Endothelial cell of umbilical vein (primary cell): ENCODE data around the gene ZNF329. TPM values are rescaled to one million over a fixed set of nuclear protein-coding genes. Genes with fewer than 3 reads are reported as not detected.

Experiments used
- BruUV-seq: library from RNA; stranded (reverse); fragments of 400-500 nt; replicated peaks from 2 replicates; lab custom pipeline; 2021; lab: Mats Ljungman, UMichigan
- CTCF ChIA-PET: fragments of 300-600, 350-600 bp; sonication (Branson Sonifier 250); formaldehyde crosslinking; loops from one replicate; lab custom pipeline; 2021; ENCODE audit warnings: antibody characterized with exemption, inconsistent platforms; lab: Charles Lee
- POLR2A ChIA-PET: fragments of 300-600, 350-600 bp; sonication (Branson Sonifier 250); formaldehyde crosslinking; loops from one replicate; lab custom pipeline; 2021; ENCODE audit warnings: antibody characterized with exemption, inconsistent platforms; lab: Charles Lee
- DNase-seq: peaks from one replicate; pipeline ENCODE4 v3.0.0-alpha.2; 2011; ENCODE audit warnings: low read depth, low spot score
- FAIRE-seq: peaks from 2 replicates; lab custom pipeline; 2011; peaks lifted over from hg19 to GRCh38; lab: Jason Lieb, UNC
- H2AFZ ChIP-seq: 2 replicates; pipeline ENCODE4 v1.6.0; 2012; ENCODE audit warnings: low read depth, low read length, control low read depth, inconsistent platforms
- H3K27ac ChIP-seq: 2 replicates; pipeline ENCODE4 v1.5.1; 2011; ENCODE audit warnings: low read depth, mild to moderate bottlenecking, control low read depth, low read length, moderate library complexity; ENCODE audit not compliant: insufficient read depth
- H3K27me3 ChIP-seq, 2 experiments: 2 replicates each; pipeline versions ENCODE4 v1.6.0 to v1.6.1; 2011; ENCODE audit warnings: low read length in 2 of 2, mixed read lengths in 1 of 2; ENCODE audit not compliant: control insufficient read depth in 2 of 2, insufficient read depth in 2 of 2
- H3K36me3 ChIP-seq, 2 experiments: 2 replicates in 1 of 2; 3 replicates in 1 of 2; pipeline ENCODE4 v1.5.1; 2011; ENCODE audit warnings: low read length in 2 of 2, mild to moderate bottlenecking in 1 of 2, moderate library complexity in 1 of 2; ENCODE audit not compliant: control insufficient read depth in 2 of 2, insufficient read depth in 2 of 2; ENCODE audit errors: extremely low read depth in 1 of 2
- H3K4me1 ChIP-seq: 3 replicates; pipeline ENCODE4 v1.5.1; 2011; ENCODE audit warnings: mild to moderate bottlenecking, low read length; ENCODE audit not compliant: control insufficient read depth, insufficient read depth; ENCODE audit errors: extremely low read depth
- H3K4me2 ChIP-seq: 2 replicates; pipeline ENCODE4 v1.6.1; 2011; ENCODE audit warnings: low read length, control low read depth, mixed read lengths; ENCODE audit not compliant: insufficient read depth
- H3K4me3 ChIP-seq, 3 experiments: fragments of 200-600 bp in 1 of 3; sonication (generic), shearing (Covaris generic) in 1 of 3; replicated peaks in 1 of 3; 2 replicates each; pipeline ENCODE4 v1.5.1; 2011 to 2016; ENCODE audit warnings: control low read depth in 3 of 3, low read length in 3 of 3, mild to moderate bottlenecking in 2 of 3, inconsistent platforms in 1 of 3, low read depth in 1 of 3, moderate library complexity in 1 of 3; ENCODE audit not compliant: insufficient read depth in 1 of 3
- H3K79me2 ChIP-seq: 2 replicates; pipeline ENCODE4 v1.6.0; 2012; ENCODE audit warnings: low read length, inconsistent platforms; ENCODE audit not compliant: control insufficient read depth, insufficient read depth
- H3K9ac ChIP-seq: replicated peaks from 2 replicates; pipeline ENCODE3; 2011; ENCODE audit warnings: low read length, control low read depth; ENCODE audit not compliant: insufficient read depth; ENCODE audit errors: extremely low read depth
- H3K9me1 ChIP-seq: replicated peaks from 3 replicates; pipeline ENCODE4 v1.6.0; 2011; ENCODE audit warnings: mild to moderate bottlenecking, low read length; ENCODE audit not compliant: control insufficient read depth, insufficient read depth; ENCODE audit errors: extremely low read depth
- H3K9me3 ChIP-seq: replicated peaks from 2 replicates; pipeline ENCODE4 v1.5.1; 2012; ENCODE audit warnings: low read length, inconsistent platforms; ENCODE audit not compliant: control insufficient read depth, insufficient read depth
- H4K20me1 ChIP-seq: replicated peaks from 2 replicates; pipeline ENCODE3; 2011; ENCODE audit warnings: mild to moderate bottlenecking, low read length; ENCODE audit not compliant: control insufficient read depth, insufficient read depth; ENCODE audit errors: extremely low read depth
- EZH2 ChIP-seq: IDR thresholded peaks from 2 replicates; pipeline ENCODE4 v1.6.1; 2012; ENCODE audit warnings: borderline replicate concordance, low read depth, mild to moderate bottlenecking, moderate library complexity, low read length, inconsistent platforms; ENCODE audit not compliant: severe bottlenecking
- FOS ChIP-seq: IDR thresholded peaks from 2 replicates; pipeline ENCODE4 v1.6.1; 2011; ENCODE audit warnings: mild to moderate bottlenecking, low read length, moderate library complexity, borderline replicate concordance; ENCODE audit not compliant: insufficient read depth
- GATA2 ChIP-seq: IDR thresholded peaks from 2 replicates; pipeline ENCODE4 v1.7.0; 2011; ENCODE audit warnings: low read depth, mild to moderate bottlenecking, moderate library complexity, mixed read lengths, low read length; ENCODE audit not compliant: insufficient read length, insufficient read depth
- JUN ChIP-seq: IDR thresholded peaks from 2 replicates; pipeline ENCODE4 v1.6.1; 2011; ENCODE audit warnings: borderline replicate concordance, low read depth; ENCODE audit not compliant: insufficient read length, insufficient read depth
- MYC ChIP-seq: IDR thresholded peaks from one replicate; pipeline ENCODE4 v1.6.1; 2011; ENCODE audit warnings: mild to moderate bottlenecking, low read depth, low read length
- POLR2A ChIP-seq: IDR thresholded peaks from 2 replicates; pipeline ENCODE4 v1.6.1; 2012; ENCODE audit warnings: low read depth, mild to moderate bottlenecking, control low read depth, low read length
- POLR2AphosphoS5 ChIP-seq: IDR thresholded peaks from 2 replicates; pipeline ENCODE4 v1.6.1; 2012; ENCODE audit warnings: low read depth, mild to moderate bottlenecking, control low read depth, low read length, moderate library complexity; ENCODE audit not compliant: insufficient read depth
- dilution Hi-C: fragments of 300-500 bp; cut with MboI; formaldehyde crosslinking; loops from one replicate; pipeline ENCODE4 v1.15.0; 2019; ENCODE audit warnings: low sequenced_read_pairs; ENCODE audit not compliant: extremely low pct_ligation_motif_present
- intact Hi-C: fragments of 100-400 bp; cut with micrococcal nuclease; formaldehyde crosslinking; loops from one replicate; pipeline ENCODE4 v1.10.0; 2022
- polyA plus RNA-seq, 4 experiments: library from polyadenylated mRNA; depleted of rRNA in 3 of 4; stranded (reverse) in 3 of 4; unstranded in 1 of 4; fragments of >200 nt; gene quantifications; 2 replicates each; pipeline versions ENCODE4 v1.2.1 to v1.2.3, GENCODE V29; 2011 to 2012; ENCODE audit warnings: missing spikeins in 1 of 4
- total RNA-seq: library from RNA; stranded (reverse); gene quantifications from 2 replicates; pipeline ENCODE4 v1.2.3, GENCODE V29; 2021
- TF ChIP-seq, protein P1 (sequence below), 2 donors: IDR thresholded peaks; 1 replicate in 1 of 2; 2 replicates in 1 of 2; pipeline ENCODE4 v1.5.1; 2011; ENCODE audit warnings: low read length in 2 of 2, mild to moderate bottlenecking in 2 of 2, moderate library complexity in 2 of 2, control low read depth in 1 of 2, inconsistent platforms in 1 of 2, low read depth in 1 of 2; ENCODE audit not compliant: insufficient read depth in 1 of 2; ENCODE audit errors: extremely low read depth in 1 of 2
- TF ChIP-seq, protein P2 (sequence below): IDR thresholded peaks from 2 replicates; pipeline ENCODE4 v1.6.1; 2011; ENCODE audit not compliant: insufficient read depth, insufficient read length

Gene ZNF329
- total and polyA plus RNA-seq, 2 donors (not counting 3 experiments of a cell fraction or from before 2014, with no cell fraction given) = 3.0 to 5.3 TPM

- Histone ChIP-seq H2AFZ (no peak overlapping the region), H3K79me2 (peaks cover 10% of the 10 kb centered on the region), H4K20me1 (no peaks in the 10 kb centered on the region), H3K4me2 (peak overlapping the region; percentile 2), H3K4me1 (no peaks in the 10 kb centered on the region), H3K4me3 (peak overlapping the region in 1 of 3 experiments; percentile 98), H3K9me3 (no peaks in the 10 kb centered on the region), H3K27ac (no peak overlapping the region), H3K27me3 (no peaks in the 10 kb centered on the region), H3K36me3 (peaks cover 0 to 7% of the 10 kb centered on the region in 2 experiments), H3K9ac (no peak overlapping the region), H3K9me1 (no peaks in the 10 kb centered on the region)
- no TSS peak for BruUV-seq
- intact Hi-C loops (loop anchor here (2.0 kb wide), 2 partner anchors 181 to 227 kb away; partner anchors contain the start of genes ZNF497 and ZNF584), dilution Hi-C loops (no loop called here)
- peak; percentile 30 for DNase-seq
- peak; percentile 59 for FAIRE-seq
- ChIA-PET CTCF (interaction anchor here (1.1 kb wide), 1 partner anchor 46 kb away, joined by 3 read pairs; the partner anchor contains the start of gene ZNF544), POLR2A (no interaction called here)
- TF ChIP-seq, protein P1, sequence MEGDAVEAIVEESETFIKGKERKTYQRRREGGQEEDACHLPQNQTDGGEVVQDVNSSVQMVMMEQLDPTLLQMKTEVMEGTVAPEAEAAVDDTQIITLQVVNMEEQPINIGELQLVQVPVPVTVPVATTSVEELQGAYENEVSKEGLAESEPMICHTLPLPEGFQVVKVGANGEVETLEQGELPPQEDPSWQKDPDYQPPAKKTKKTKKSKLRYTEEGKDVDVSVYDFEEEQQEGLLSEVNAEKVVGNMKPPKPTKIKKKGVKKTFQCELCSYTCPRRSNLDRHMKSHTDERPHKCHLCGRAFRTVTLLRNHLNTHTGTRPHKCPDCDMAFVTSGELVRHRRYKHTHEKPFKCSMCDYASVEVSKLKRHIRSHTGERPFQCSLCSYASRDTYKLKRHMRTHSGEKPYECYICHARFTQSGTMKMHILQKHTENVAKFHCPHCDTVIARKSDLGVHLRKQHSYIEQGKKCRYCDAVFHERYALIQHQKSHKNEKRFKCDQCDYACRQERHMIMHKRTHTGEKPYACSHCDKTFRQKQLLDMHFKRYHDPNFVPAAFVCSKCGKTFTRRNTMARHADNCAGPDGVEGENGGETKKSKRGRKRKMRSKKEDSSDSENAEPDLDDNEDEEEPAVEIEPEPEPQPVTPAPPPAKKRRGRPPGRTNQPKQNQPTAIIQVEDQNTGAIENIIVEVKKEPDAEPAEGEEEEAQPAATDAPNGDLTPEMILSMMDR (IDR thresholded peaks at IDR 0.05; ENCODE audit: extremely low read depth in 1 of 2, insufficient read depth in 1 of 2, low read depth in 1 of 2, low read length in 2 of 2) = peak; percentile 41 to 48
- TF ChIP-seq JUN = no peak
Observed at GRCh38 chr19:58181902-58182576, 31.4 kb upstream of the ZNF329 start.

DNA sequence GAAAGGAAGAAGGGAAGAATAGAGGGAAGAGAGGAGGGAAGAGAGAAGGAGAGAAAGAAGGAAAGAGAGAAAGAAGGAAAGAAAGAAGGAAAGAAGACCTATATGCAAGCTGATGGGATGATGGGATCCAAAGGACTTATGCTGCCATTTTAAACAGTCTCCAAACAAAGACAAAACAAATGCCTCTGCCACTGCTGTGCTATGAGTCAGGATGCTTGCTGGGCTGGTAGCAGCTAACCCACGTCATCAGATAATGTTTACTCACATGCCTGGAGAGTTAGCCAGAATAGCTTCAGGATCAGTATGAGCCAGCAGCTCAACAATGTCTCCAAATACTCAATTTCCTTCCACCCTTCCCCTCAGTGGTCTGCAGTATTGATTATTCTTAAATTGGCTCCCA lies 20.3 kb upstream of the ZNF329 start:
- CTCF ChIA-PET = interaction anchor here (0.6 kb wide), 1 partner anchor 12 kb away, joined by 3 read pairs; no protein-coding TSS in a partner anchor
- no peak for DNase-seq
- POLR2A ChIA-PET = no interaction called here
- no TSS peak for BruUV-seq
- no peak overlapping the region for H3K4me3 ChIP-seq
- TF ChIP-seq JUN (no peak), FOS (no peak), GATA2 (no peak), MYC (no peak), POLR2AphosphoS5 (no peak), POLR2A (no peak), EZH2 (no peak)
- TF ChIP-seq, protein P2, sequence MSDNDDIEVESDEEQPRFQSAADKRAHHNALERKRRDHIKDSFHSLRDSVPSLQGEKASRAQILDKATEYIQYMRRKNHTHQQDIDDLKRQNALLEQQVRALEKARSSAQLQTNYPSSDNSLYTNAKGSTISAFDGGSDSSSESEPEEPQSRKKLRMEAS = no peak
- TF ChIP-seq, protein P1 (IDR thresholded peaks at IDR 0.05; ENCODE audit: extremely low read depth in 1 of 2, insufficient read depth in 1 of 2, low read depth in 1 of 2, low read length in 2 of 2) = no peak
- no peak for FAIRE-seq
- no peaks in the 10 kb centered on the region for H4K20me1 ChIP-seq
- H3K27me3 ChIP-seq = no peaks in the 10 kb centered on the region
- dilution Hi-C loops (no loop called here), intact Hi-C loops (no loop called here)
- no peak overlapping the region for H3K27ac ChIP-seq
- peaks cover 8% of the 10 kb centered on the region for H3K9me3 ChIP-seq
- H2AFZ ChIP-seq = no peak overlapping the region
- H3K4me1 ChIP-seq = no peaks in the 10 kb centered on the region
- H3K36me3 ChIP-seq = no peaks in the 10 kb centered on the region
- no peak overlapping the region for H3K9ac ChIP-seq
- H3K9me1 ChIP-seq = no peaks in the 10 kb centered on the region
- no peak overlapping the region for H3K4me2 ChIP-seq
- H3K79me2 ChIP-seq = no peaks in the 10 kb centered on the region
